Hepatocyte (in vitro differentiated cells): ENCODE results near the gene APOA4. TPM values are rescaled to one million over a fixed set of nuclear protein-coding genes. Genes with fewer than 3 reads are reported as not detected.

Experiments
- DNase-seq: peaks from one replicate; pipeline ENCODE4 v3.0.0-alpha.2; 2016; ENCODE audit warnings: low spot score
- H2AFZ ChIP-seq: fragments of 200-600 bp; sonication (generic); 2 replicates; pipeline ENCODE4 v1.6.0; 2016; ENCODE audit warnings: antibody characterized with exemption, mild to moderate bottlenecking
- H3K27ac ChIP-seq: fragments of 200-600 bp; sonication (generic); 2 replicates; pipeline ENCODE4 v1.5.1; 2016; ENCODE audit warnings: mild to moderate bottlenecking
- H3K27me3 ChIP-seq: fragments of 200-600 bp; sonication (generic); 2 replicates; pipeline ENCODE4 v1.6.1; 2016
- H3K36me3 ChIP-seq: fragments of 200-600 bp; sonication (generic); replicated peaks from 2 replicates; pipeline ENCODE4 v1.5.1; 2016; ENCODE audit warnings: low read depth; ENCODE audit not compliant: insufficient read depth
- H3K4me1 ChIP-seq: fragments of 200-600 bp; sonication (generic); 2 replicates; pipeline ENCODE4 v1.5.1; 2016; ENCODE audit warnings: mild to moderate bottlenecking, moderate library complexity; ENCODE audit not compliant: insufficient read depth
- H3K4me2 ChIP-seq: fragments of 200-600 bp; sonication (generic); 2 replicates; pipeline ENCODE4 v1.6.0; 2016
- H3K4me3 ChIP-seq: fragments of 200-600 bp; sonication (generic); 2 replicates; pipeline ENCODE4 v1.5.1; 2016; ENCODE audit warnings: mild to moderate bottlenecking
- H3K79me2 ChIP-seq: fragments of 200-600 bp; sonication (generic); 2 replicates; pipeline ENCODE4 v1.6.0; 2017; ENCODE audit warnings: mild to moderate bottlenecking
- H3K9me2 ChIP-seq: fragments of 200-600 bp; sonication (generic); replicated peaks from 2 replicates; pipeline ENCODE4 v1.6.0; 2017; ENCODE audit warnings: mild to moderate bottlenecking; ENCODE audit not compliant: insufficient read depth
- H3K9me3 ChIP-seq: fragments of 200-600 bp; sonication (generic); 2 replicates; pipeline ENCODE4 v1.5.1; 2016; ENCODE audit warnings: low read depth, mild to moderate bottlenecking
- H4K20me1 ChIP-seq: fragments of 200-600 bp; sonication (generic); 2 replicates; pipeline ENCODE4 v1.6.0; 2016; ENCODE audit warnings: mild to moderate bottlenecking; ENCODE audit not compliant: insufficient read depth, poor library complexity, severe bottlenecking
- CTCF ChIP-seq: fragments of 200-600 bp; sonication (generic); IDR thresholded peaks from 2 replicates; pipeline ENCODE4 v1.5.1; 2016; ENCODE audit warnings: antibody characterized with exemption, mild to moderate bottlenecking; ENCODE audit not compliant: poor library complexity
- EZH2 ChIP-seq: fragments of 200-600 bp; sonication (generic); IDR thresholded peaks from 2 replicates; pipeline ENCODE4 v1.6.1; 2016; ENCODE audit warnings: antibody characterized with exemption, mild to moderate bottlenecking, borderline replicate concordance
- EZH2phosphoT487 ChIP-seq: fragments of 200-600 bp; sonication (generic); IDR thresholded peaks from one replicate; pipeline ENCODE4 v1.6.1; 2018; ENCODE audit warnings: antibody characterized with exemption, mild to moderate bottlenecking, low read depth, moderate library complexity; ENCODE audit not compliant: unreplicated experiment, severe bottlenecking
- WGBS: methylation state at CpG from one replicate; pipeline ENCODE4 v1.1.6; 2016; ENCODE audit warnings: low lambda C conversion rate; ENCODE audit errors: missing lambda C conversion rate; 5-methylcytosine and 5-hydroxymethylcytosine counted together
- polyA plus RNA-seq: library from polyadenylated mRNA; unstranded; fragments of >200 nt; fragmentation: Nextera tagmentation; extraction: Ambion mirVana; gene quantifications from 2 replicates; pipeline ENCODE4 v1.2.1, GENCODE V29; 2016
- total RNA-seq: library from RNA; depleted of rRNA; stranded (reverse); fragments of >200 nt; gene quantifications from 2 replicates; pipeline ENCODE4 v1.2.3, GENCODE V29; 2014

APOA4 gene
- total and polyA plus RNA-seq, 2 experiments from 2014 or later: 810 to 1,133 TPM

GRCh38 chr11:116792144-116792868 is 30.8 kb downstream of the APOA4 start:
- TF ChIP-seq EZH2phosphoT487 (no peak), CTCF (no peak), EZH2 (no peak)
- Histone ChIP-seq H2AFZ (no peak overlapping the region), H3K27ac (no peak overlapping the region), H3K4me1 (peaks cover 7% of the 10 kb centered on the region), H4K20me1 (no peaks in the 10 kb centered on the region), H3K27me3 (no peaks in the 10 kb centered on the region), H3K4me3 (no peak overlapping the region), H3K9me3 (no peaks in the 10 kb centered on the region), H3K4me2 (no peak overlapping the region), H3K79me2 (peaks cover 4% of the 10 kb centered on the region), H3K36me3 (no peaks in the 10 kb centered on the region), H3K9me2 (no peaks in the 10 kb centered on the region)
- WGBS: 72% methylated on average over 8 of the region's 8 CpGs
- DNase-seq: no peak

- Histone ChIP-seq H3K27ac (no peak within 1 kb of the TSS), H3K27me3 (no peaks in the 10 kb centered on the region), H3K9me3 (no peaks in the 10 kb centered on the region), H3K36me3 (no peaks in the 10 kb centered on the region), H3K79me2 (peaks cover 10% of the 10 kb centered on the region), H3K9me2 (no peaks in the 10 kb centered on the region), H3K4me1 (peaks cover 10% of the 10 kb centered on the region), H2AFZ (no peak within 1 kb of the TSS), H3K4me3 (no peak within 1 kb of the TSS), H4K20me1 (no peaks in the 10 kb centered on the region), H3K4me2 (peak within 1 kb of the TSS; percentile 61)
- TF ChIP-seq CTCF (no peak), EZH2 (no peak), EZH2phosphoT487 (no peak)
- DNase-seq: no peak
- WGBS: 96% methylated on average over 7 of the region's 7 CpGs
These were observed 31.3 kb downstream of the APOA4 start, which contains the start of gene APOA5 for GRCh38 chr11:116791813-116792143. Gene APOA5 (minus strand): TSS chr11:116791879. CDS start chr11:116791860, 19 bp downstream.

- WGBS: 38% methylated on average over 31 of the region's 31 CpGs
- peak; percentile 81 for TF ChIP-seq CTCF
- TF ChIP-seq EZH2phosphoT487: no peak
- no peak for TF ChIP-seq EZH2
- Histone ChIP-seq H3K36me3 (no peaks in the 10 kb centered on the region), H3K27me3 (no peaks in the 10 kb centered on the region), H3K4me2 (peak overlapping the region; percentile 61), H3K9me3 (no peaks in the 10 kb centered on the region), H3K4me3 (no peak overlapping the region), H3K27ac (no peak overlapping the region), H3K4me1 (peaks cover 12% of the 10 kb centered on the region), H3K9me2 (no peaks in the 10 kb centered on the region), H4K20me1 (no peaks in the 10 kb centered on the region), H2AFZ (no peak overlapping the region), H3K79me2 (peaks cover 15% of the 10 kb centered on the region)
- DNase-seq: peak; percentile 86
These were observed 31.9 kb downstream of the APOA4 start for GRCh38 chr11:116791002-116791812.
